MCF 10A (cell line): Measurements from ENCODE around the gene PLAC9. TPM values are rescaled to one million over a fixed set of nuclear protein-coding genes. Genes with fewer than 3 reads are reported as not detected.

Experiments used
- BruUV-seq: library from RNA; stranded (reverse); fragments of 400-500 nt; replicated peaks from 2 replicates; lab custom pipeline; 2021; lab: Mats Ljungman, UMichigan
- CTCF ChIA-PET: fragments of 300-600 bp; sonication (Branson Sonifier 250); formaldehyde crosslinking; extraction: SDS; loops from one replicate; lab custom pipeline; 2021; ENCODE audit warnings: antibody characterized with exemption, inconsistent platforms; lab: Yijun Ruan, JAX
- POLR2A ChIA-PET: fragments of 300-600, 350-650 bp; sonication (Branson Sonifier 250); formaldehyde crosslinking; extraction: SDS; loops from one replicate; lab custom pipeline; 2020; ENCODE audit warnings: antibody characterized with exemption, inconsistent platforms; lab: Yijun Ruan, JAX
- DNase-seq: peaks from one replicate; pipeline ENCODE4 v3.0.0-alpha.2; 2018; ENCODE audit not compliant: unreplicated experiment
- H3K27ac Mint-ChIP-seq: one replicate; pipeline ENCODE4 v1.8.0; 2022; ENCODE audit warnings: mild to moderate bottlenecking, low read depth, mixed read lengths; ENCODE audit not compliant: unreplicated experiment
- H3K27me3 Mint-ChIP-seq: one replicate; pipeline ENCODE4 v1.8.0; 2022; ENCODE audit warnings: mixed read lengths; ENCODE audit not compliant: insufficient read depth, unreplicated experiment
- H3K36me3 Mint-ChIP-seq: one replicate; pipeline ENCODE4 v1.8.0; 2022; ENCODE audit warnings: mild to moderate bottlenecking, moderate library complexity, mixed read lengths; ENCODE audit not compliant: insufficient read depth, unreplicated experiment
- H3K4me1 Mint-ChIP-seq: one replicate; pipeline ENCODE4 v1.8.0; 2022; ENCODE audit warnings: mixed read lengths; ENCODE audit not compliant: insufficient read depth, unreplicated experiment
- H3K4me3 Mint-ChIP-seq: one replicate; pipeline ENCODE4 v1.8.0; 2022; ENCODE audit warnings: mild to moderate bottlenecking, moderate library complexity, mixed read lengths; ENCODE audit not compliant: unreplicated experiment
- H3K9me3 Mint-ChIP-seq: one replicate; pipeline ENCODE4 v1.8.0; 2022; ENCODE audit warnings: mixed read lengths; ENCODE audit not compliant: unreplicated experiment
- CTCF ChIP-seq: fragments of 200-600 bp; IDR thresholded peaks from one replicate; pipeline ENCODE4 v1.8.0; 2022; ENCODE audit warnings: antibody characterized with exemption, mild to moderate bottlenecking; ENCODE audit not compliant: unreplicated experiment
- intact Hi-C: fragments of 100-400 bp; cut with micrococcal nuclease; formaldehyde crosslinking; loops from 2 replicates; pipeline ENCODE4 v1.14.1; 2022
- total RNA-seq: library from RNA; stranded (reverse); gene quantifications from 2 replicates; pipeline ENCODE4 v1.2.3, GENCODE V29; 2022

Gene PLAC9
- total RNA-seq, 1 experiment from 2014 or later, result 0.93 TPM

GRCh38 chr10:80192553-80192952, 60.0 kb downstream of the PLAC9 start:
- H3K27me3 Mint-ChIP-seq, result no peaks in the 10 kb centered on the region
- no peak for TF ChIP-seq CTCF
- no peak overlapping the region for H3K4me3 Mint-ChIP-seq
- ChIA-PET CTCF (interaction anchor here (0.7 kb wide), 1 partner anchor 48 kb away, joined by 3 read pairs; no protein-coding TSS in a partner anchor), POLR2A (interaction anchor here (2.4 kb wide), 1 partner anchor 11 kb away, joined by 16 read pairs; no protein-coding TSS in a partner anchor)
- peaks cover 13% of the 10 kb centered on the region for H3K36me3 Mint-ChIP-seq
- H3K27ac Mint-ChIP-seq, result no peak overlapping the region
- BruUV-seq, result no TSS peak
- H3K9me3 Mint-ChIP-seq, result peaks cover 9% of the 10 kb centered on the region
- no peak for DNase-seq
- intact Hi-C loops, result no loop called here
- peaks cover 35% of the 10 kb centered on the region for H3K4me1 Mint-ChIP-seq

- Mint-ChIP-seq H3K27me3 (no peaks in the 10 kb centered on the region), H3K36me3 (peaks cover 13% of the 10 kb centered on the region), H3K4me3 (no peak overlapping the region), H3K4me1 (peaks cover 34% of the 10 kb centered on the region), H3K27ac (no peak overlapping the region), H3K9me3 (peaks cover 9% of the 10 kb centered on the region)
- no TSS peak for BruUV-seq
- POLR2A ChIA-PET, result interaction anchor here (1.0 to 2.1 kb wide), 2 partner anchors 11 to 19 kb away, joined by 3 to 14 read pairs; partner anchors contain the start of gene ANXA11
- DNase-seq, result no peak
- CTCF ChIA-PET, result interaction anchor here (0.7 to 1.4 kb wide), 5 partner anchors 10 to 43 kb away, joined by 3 to 4 read pairs (median 3); no protein-coding TSS in a partner anchor
- no peak for TF ChIP-seq CTCF
- intact Hi-C loops, result no loop called here
These were observed 62.0 kb downstream of the PLAC9 start for GRCh38 chr10:80194373-80195045.

Other genes starting within 250 kb of the PLAC9 start
- 0.23 TPM in 1 of 2 replicates, not detected in the other for gene SFTPD, start 183.6 kb upstream of the PLAC9 start, total RNA-seq
- 24.7 and 31.6 TPM in 2 replicates for gene TMEM254, start 54.1 kb upstream of the PLAC9 start, total RNA-seq
- 68.5 and 93.8 TPM in 2 replicates for gene ANXA11, start 72.8 kb downstream of the PLAC9 start, total RNA-seq
- 0.26 TPM in 1 of 2 replicates, not detected in the other for gene MAT1A, start 156.9 kb downstream of the PLAC9 start, total RNA-seq
- not detected in 2 replicates for gene DYDC1, start 224.0 kb downstream of the PLAC9 start, total RNA-seq
- not detected in 2 replicates for gene DYDC2, start 224.1 kb downstream of the PLAC9 start, total RNA-seq